ENCODE measurements around the gene MYEF2.

Gene MYEF2

DNA sequence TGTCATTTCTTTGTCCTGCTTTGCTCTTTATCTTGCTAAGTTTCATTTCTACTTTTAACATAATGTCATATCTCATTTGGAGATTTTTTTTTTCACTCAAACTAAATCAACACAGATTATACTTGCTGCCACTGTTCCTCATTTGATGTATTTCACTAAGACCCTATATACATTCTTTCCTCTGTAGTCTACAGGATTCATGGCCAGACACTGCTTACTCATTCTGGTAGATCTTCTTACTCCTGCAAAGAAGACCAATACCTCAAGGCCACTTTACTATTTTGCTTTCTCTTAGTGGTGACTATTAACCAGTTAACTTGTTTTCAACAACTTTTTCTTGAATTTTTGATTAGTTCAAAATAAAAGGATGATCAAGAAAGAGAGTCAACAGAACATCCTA, 30.7 kb downstream of the MYEF2 start:
- DNase-seq (ENCODE audit: low read depth in 2 of 2, low spot score in 1 of 2), result no peak

DNA sequence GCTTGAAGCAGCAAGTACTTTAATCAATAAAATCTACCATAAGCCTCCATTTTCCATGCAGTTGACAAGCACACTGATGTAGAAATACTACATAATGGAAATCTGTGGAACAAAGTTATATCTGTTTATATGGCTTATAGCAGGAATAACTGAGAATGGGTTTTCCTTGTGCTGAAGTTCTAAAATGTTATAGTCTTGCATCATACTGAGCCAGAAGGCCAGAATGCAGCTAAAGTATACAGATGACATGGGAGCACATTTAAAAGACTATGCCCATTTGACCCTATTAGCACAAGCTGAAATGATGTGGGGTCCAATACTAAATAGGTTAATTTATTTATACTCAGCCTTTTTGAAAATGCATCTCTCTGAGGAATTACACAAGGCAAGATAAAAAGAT, 32.2 kb downstream of the MYEF2 start:
- DNase-seq (ENCODE audit: low read depth in 2 of 2, low spot score in 1 of 2), result no peak

DNA sequence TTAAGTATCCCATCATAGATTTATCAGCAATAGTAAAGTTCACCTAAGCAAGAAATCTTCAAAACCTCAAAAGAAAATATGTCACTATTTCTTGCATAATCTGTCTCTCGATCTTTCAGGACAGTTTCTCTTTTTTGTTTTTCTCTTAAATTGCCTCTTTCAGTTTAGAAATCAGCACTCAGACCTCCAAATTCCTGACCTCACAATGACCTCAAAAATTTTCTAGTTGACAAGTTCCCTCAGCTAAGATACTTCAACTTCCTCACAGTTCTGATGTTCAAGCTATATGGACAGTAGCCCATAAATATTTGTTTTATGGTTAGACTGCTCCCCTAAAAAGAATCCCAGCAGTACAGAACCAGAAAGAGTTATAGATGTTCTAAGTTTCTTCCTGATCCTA, 33.2 kb downstream of the MYEF2 start:
- DNase-seq (ENCODE audit: low read depth in 2 of 2, low spot score in 1 of 2), result no peak

DNA sequence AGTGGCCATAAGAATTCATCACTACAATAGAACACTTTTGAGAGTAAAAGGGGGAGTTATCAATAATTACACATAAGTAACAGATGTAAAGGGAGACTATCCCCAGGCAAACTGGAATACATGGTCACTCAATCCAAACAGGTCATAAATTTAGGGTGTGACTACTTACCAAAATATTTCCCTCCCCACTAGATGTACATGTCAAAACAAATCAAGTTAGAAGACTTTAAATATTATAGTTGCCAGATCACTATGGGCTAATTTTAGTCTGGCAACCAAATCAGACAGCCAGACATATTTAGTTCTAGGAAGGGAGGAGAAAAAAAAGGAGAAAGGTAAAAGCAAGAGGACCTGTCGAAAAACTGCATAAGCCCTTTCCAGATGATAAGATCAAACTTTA, 34.2 kb downstream of the MYEF2 start:
- DNase-seq (ENCODE audit: low read depth in 2 of 2, low spot score in 1 of 2), result no peak

DNA sequence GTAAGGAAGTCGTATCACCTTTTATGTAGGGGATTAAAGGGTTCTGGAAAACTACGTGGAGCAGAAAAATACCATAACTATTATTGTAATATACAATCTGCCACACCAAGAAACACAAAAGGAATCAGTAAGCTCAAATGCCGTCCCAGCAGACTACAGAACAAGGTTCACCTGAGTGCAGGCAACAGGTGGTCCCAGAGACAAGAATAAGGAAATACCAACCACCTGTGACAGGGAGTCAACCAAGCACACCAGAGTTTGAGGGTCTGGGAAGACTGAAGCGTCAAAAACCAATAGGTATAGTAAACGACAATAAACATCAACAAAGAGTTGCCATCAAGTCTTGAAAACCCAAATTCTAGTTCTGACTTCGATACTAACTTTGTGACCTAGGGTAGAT, 45.2 kb downstream of the MYEF2 start:
- DNase-seq (ENCODE audit: low read depth in 2 of 2, low spot score in 1 of 2), result no peak

DNA sequence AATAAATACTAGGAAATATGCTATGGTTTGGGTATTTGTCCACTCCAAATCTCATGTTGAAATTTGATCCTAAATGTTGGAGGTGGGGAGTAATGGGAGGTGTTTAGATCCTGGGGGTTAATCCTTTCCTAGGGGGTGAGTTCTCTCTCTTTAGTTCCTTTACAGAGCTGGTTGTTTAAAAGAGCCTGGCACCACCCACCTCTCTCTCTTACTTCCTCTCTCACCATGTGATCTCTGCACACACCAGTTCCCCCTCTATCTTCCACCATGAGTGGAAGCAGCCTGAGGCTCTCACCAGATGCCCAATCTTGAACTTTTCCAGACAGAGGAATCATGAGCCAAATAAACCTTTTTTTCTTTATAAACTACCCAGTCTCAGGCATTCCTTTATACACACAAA, 46.8 kb downstream of the MYEF2 start:
- DNase-seq (ENCODE audit: low read depth in 2 of 2, low spot score in 1 of 2), result no peak

DNA sequence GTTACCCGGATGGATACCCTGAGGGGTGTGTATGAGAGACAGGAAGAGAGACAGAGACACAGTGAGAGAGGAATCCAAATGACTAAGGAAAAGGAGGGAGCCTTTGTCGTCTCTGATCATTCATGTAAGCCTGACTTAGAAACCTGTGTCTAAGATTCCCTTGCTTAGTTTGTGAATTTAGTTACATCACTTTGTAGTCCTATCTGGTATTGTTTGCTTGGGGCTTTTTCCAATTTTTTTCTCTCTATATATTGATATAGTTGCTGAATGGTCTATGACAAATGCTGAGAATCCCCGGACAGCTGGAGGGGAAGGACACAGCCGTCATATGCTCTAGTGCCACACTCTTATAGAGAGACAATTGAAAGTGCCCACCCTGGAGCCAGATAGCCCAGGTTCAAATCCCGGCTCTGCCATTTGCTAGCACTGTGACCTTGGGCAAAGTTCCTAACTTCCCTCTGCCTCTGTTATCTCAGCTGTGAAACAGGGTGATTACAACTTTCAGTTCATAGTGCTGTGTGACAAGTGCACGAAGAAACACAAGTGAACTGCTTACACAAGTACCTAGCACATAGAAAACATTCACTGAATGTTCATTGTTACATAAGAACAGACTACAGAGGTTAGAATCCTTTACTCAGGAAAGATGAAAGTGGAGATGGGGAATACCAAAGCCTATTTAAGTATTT, 51.3 kb downstream of the MYEF2 start:
- DNase-seq (ENCODE audit: low read depth in 2 of 2, low spot score in 1 of 2), result no peak

DNA sequence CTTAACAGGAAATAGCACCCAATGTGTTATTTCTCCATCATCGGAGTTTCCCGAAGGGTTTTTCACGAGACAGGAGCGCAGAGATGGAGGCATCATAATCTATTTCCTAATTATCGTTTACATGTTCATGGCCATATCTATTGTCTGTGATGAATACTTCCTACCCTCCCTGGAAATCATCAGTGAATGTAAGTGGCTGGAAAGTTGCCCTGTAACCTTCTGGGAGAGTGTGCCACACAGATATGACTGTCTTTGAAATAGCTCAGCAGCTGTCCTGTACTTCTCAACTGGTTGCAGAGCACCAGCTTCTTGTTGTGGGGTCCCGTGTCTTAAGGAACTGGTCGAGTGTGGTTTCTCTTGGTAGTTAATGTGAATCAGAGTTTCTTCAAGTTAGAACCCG, 56.2 kb downstream of the MYEF2 start:
- no peak for DNase-seq (ENCODE audit: low read depth in 2 of 2, low spot score in 1 of 2)

DNA sequence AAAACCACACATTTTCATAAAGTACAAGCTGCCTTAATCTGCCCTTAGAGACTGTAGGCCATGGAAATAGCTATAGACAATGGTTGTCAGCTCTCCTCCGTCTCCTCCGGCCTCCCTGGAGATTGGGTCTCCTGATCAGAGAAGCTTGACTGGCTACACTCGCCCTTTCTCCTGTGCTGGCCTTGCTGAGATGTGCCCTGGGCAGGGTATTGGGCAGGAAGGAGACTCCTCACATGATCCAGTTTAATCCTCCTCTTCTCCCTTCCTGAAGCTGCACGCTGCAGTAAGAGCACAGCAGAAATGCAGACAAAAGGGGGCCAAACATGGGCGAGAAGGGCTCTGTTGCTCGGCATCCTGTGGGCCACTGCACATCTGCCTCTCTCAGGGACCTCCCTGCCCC, 57.4 kb downstream of the MYEF2 start, which contains the start of gene SLC24A5:
TSS of gene SLC24A5 (plus strand) at position 246 of the 400 bp plus-strand sequence. CDS start at position 301, 55 bp downstream.
- DNase-seq (ENCODE audit: low read depth in 2 of 2, low spot score in 1 of 2), result no peak

DNA sequence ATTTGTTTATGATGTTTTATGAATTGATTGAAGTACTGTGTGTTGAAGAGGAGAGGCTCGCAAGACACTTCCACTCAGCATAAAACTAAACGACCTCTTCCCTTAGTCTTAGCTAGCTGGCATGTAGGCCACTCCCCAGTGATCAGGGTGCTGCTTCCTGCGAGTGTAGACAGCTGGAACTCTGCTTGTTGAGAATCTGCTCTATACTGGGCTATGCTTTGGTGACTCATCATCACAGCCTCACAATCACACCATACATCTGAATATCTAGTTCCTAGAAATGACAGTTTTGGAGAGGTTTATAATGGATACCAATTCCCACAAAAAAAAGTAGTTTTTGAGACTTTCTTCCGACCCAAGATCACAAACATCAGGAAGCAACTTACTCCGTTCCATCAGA, 58.8 kb downstream of the MYEF2 start:
- DNase-seq (ENCODE audit: low read depth in 2 of 2, low spot score in 1 of 2), result no peak

DNA sequence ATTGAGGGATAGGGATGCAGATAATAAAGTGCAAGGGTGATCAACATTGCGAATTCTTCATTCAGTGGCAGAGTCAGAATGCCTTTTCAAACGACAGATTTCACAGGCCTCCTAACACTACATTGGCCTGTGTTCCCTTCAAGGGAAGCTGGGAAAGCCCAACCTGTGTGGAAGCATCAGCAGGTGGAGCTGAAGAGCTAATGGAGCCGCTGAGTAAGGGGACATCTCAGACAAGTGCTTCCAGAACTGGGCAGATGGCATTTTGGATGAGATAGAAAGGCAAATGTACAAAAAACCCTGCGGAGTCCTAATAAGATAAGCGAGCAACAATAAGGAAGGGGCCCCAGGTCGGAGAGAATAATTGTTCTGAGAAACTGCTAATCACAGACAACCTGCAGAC, 65.9 kb downstream of the MYEF2 start:
- no peak for DNase-seq (ENCODE audit: low read depth in 2 of 2, low spot score in 1 of 2)

DNA sequence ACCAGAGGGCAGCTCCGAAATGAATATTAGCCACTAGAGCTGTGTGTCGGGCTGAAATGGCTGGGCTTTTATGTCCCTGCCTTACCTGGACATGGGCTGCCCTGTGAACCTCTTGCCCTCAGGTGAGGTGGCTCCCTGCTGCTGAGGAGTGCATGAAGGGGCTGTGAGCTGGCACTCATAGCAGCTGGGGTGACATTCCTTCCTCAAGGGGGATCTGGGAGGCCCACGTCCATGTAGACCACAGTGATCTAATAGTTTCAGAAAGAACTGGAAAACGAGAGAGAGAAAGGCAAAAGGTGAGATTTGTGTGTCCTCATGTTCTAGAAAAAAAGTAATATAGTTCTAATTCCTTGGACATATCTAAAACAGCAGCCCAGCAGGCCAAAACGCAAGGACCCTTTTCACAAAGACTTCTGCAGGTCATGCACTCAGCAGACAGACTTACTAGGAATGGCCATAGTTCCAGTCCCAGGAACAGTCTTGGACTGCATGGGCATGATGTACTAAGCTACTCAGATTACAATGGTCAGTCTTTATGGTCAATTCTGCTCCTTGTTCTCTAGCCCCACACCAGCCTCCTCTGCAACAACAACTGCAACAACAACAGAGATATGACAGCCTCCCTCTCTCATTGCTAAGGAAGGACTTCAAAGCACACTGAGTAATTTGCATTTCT, 68.1 kb downstream of the MYEF2 start:
- DNase-seq (ENCODE audit: low read depth in 2 of 2, low spot score in 1 of 2), result no peak

DNA sequence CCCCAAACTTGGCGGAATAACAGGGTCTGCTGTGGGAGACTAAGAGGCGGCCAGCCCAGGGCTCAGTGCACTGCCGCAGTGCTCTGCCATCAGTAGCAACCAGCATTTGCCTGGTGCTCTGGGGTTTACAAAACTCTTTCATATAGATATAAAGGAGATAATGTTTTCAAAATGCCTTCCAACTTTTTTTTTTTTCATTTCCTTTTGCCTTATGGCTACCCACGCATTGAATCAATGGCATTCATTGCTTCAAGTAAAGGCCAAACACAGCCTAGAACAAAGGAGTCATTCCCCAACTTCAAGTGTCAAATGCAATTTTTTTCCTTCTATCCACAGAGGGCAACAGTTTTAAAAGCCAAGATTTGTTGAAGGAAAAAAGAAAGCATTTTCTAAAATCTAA, 68.9 kb downstream of the MYEF2 start:
- no peak for DNase-seq (ENCODE audit: low read depth in 2 of 2, low spot score in 1 of 2)

DNA sequence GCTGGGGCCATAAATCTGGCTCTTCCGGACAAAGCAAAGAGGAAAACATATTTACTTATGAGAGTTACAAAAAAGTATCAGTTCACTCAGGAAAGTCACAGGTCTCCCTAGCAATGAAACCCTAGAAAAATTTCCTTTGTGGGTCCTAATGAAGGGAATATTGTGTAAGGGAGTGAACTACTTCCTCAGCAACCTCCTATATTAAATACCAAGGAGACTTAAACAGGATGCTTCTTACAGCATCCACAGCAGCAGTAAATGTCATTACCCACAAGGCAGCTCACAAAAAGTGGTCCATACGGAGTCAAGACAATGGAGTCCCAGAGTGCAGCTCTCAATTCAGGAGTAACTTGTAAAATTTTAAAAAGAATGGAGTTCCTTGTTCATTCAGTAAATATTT, 72.2 kb downstream of the MYEF2 start:
- DNase-seq (ENCODE audit: low read depth in 2 of 2, low spot score in 1 of 2), result no peak

DNA sequence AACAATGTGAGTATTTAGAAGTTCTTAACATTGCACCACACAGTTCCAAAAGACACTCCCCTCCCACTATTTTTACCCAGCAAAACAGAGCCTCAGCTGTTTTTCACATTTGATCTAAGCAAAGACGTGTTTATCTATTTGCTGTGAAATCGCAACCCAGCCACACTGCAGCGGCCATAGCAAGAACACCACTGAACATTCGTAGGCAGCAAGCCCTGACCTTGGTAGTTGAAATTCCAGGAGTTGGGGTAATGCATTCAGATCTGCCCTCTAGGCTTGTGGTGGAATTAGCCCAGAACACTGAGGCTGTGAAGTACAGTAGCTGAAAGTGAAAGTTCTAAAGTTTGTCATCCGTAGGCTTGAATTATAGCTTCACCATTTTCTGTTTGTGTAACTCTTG, 74.4 kb downstream of the MYEF2 start:
- no peak for DNase-seq (ENCODE audit: low read depth in 2 of 2, low spot score in 1 of 2)

DNA sequence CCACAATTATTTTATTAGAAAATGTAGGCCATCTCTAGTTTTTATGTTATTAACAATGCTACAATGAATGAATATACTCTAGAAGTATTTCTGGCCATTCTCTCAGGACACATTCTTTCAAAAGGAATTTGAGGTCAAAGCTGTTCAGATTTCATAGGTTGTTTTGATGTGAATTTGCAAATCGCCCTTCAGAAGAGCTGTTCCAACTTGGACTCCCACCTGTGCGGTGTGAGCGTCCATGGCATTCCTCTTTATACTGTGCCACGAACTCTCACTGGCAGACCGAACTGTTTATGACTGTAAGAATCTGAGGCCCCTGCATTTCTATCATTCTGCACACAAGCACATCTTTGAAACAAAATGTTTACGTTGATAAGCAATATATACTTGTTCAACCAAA, 75.9 kb downstream of the MYEF2 start:
- DNase-seq (ENCODE audit: low read depth in 2 of 2, low spot score in 1 of 2), result no peak

DNA sequence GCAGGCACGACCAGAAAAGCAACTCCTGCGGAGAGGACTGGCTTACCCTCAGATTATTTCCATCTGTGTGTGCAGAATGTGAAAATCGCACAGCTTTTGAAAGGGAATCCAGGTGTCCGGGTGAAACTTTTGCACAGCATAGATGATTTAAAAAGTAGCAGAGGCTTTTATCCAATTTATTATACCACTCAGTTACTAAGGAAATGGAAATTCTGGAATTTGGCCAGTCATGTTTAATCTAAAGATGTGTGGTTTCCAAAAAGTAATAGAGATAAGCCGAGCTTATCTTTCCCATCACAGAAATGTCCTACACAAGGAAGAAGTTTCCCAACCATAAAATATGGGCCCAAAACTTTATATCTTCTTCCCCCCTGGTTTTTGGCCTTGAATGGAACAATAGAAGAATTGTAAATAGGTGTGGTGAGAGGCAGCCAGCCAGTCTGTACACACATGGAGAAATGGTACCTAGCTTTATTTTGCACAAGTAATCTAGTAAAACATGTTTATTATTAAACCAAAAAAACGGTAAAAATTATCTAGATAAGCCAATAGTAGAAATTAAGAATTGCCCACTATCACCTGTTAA, 76.6 kb downstream of the MYEF2 start:
- no peak for DNase-seq (ENCODE audit: low read depth in 2 of 2, low spot score in 1 of 2)

DNA sequence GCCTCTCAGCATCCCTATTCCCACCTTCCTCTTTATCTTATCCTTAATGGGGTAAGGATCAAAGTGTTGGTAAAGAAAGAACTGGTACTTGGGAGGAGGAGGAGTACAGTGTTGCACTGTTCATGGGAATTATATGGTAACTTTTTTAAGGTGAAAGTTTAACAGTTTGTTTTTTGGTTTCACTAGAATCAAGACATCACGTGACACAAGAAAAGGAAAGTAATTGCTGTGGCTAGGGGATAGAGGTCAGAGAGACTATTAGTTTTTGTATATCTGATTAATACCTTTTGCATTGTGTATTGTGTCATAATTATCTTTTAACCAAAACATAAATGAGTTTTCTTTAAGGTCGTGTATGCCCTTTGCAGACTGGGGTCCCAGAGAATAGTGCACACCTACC, 80.8 kb downstream of the MYEF2 start:
- DNase-seq (ENCODE audit: low read depth in 2 of 2, low spot score in 1 of 2), result no peak

DNA sequence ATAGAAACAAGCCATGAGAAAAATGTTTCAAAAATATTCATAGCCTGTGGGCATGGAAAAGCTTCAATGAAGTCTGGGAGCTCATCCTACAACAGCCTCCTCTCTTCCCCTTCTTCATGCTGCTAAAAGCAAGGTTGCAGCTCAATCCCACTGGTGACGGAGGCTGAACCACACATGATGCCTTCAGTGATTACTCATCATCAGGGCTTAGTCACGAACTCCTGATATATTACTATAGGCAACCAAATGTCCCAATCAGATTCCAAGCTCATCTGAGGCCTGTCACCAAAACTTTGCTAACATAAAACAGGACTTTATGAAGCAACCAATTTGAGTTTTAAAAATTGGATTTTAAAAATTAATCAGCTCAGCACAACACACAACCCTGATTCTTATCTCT, 81.3 kb downstream of the MYEF2 start:
- DNase-seq (ENCODE audit: low read depth in 2 of 2, low spot score in 1 of 2), result no peak

DNA sequence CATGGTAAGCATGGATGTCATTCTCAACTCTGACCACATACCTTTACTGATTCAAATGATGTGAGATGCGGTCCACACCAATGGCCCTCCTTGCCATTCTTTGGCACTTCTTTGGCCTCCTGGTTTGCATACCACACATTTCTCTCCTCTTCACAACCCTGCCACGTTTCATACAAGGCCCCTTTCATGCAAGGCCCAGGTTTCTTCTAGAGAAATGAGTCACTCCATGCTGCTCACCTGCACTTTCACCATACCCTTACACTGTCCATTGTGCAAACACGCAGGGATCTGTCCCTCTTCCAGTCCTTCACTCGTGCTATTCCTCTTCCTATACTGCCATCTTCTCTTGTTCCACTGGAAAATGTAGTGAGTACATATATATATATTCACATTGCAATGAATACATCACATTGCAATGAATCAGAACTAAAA, 81.7 kb downstream of the MYEF2 start:
- no peak for DNase-seq (ENCODE audit: low read depth in 2 of 2, low spot score in 1 of 2)

DNA sequence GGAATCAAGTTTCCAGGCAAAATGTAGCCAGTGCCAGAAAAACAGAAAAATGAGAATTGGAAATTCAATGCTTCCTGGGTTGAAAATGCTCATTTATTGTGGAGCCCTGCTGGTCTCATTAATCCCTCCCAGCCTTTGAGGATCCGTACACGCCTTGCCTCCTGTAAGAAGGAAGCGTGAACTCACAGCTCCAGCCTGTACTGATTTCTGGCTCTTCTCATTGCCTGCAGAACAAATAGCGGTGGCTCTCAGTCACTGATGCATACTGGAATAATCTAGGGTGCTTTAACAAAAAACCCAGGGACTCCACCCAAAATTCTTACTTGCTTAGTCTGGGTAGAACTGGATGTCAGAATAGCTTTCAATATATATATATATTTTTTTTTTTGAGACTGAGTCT, 86.6 kb downstream of the MYEF2 start:
- no peak for DNase-seq (ENCODE audit: low read depth in 2 of 2, low spot score in 1 of 2)

DNA sequence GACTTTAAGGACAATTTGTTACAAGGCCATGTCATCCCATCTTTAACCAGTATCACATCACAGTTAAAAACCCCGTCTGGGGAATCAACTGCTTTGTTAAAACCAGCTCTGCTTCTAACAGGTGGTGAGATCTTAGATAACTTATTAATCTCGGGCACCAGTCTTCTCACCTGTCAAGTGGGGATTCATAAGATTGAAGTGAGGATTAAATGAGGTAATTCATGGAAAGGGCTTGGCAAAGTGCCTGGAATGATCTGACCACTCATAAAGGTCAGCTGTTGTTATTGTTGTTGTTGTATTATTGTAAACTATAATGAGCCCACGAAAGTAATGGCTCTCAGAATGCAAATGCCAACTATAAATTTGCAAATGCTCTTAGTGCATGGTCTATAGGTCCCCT, 87.4 kb downstream of the MYEF2 start:
- no peak for DNase-seq (ENCODE audit: low read depth in 2 of 2, low spot score in 1 of 2)

DNA sequence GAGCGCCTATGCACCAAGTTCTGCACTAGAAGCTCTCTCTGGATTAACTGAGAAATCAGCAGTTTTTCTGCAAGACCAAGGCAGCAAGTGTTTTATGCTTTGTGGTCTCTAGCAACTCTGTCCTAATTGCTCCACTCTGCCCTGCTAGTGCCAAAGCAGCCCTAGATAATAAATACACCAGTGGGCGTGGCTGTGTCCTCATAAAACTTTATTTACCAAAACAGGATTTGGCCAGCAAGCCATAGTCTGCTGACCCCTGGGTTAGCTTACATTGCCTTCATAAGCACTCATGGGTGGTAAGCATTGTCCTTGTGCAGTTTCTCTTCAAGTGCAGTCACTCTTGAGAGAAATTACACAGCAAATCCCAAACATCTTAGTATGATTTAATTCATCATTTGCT, 88.0 kb downstream of the MYEF2 start:
- DNase-seq (ENCODE audit: low read depth in 2 of 2, low spot score in 1 of 2), result no peak
